KBM-7 (cell line): Measurements from ENCODE around the gene NRG2.

Source experiments
- DNase-seq: peaks from one replicate; pipeline ENCODE4 v3.0.0-alpha.2; 2015
- in situ Hi-C: fragments of 300-500 bp; cut with MboI; formaldehyde crosslinking; loops from 2 replicates; pipeline ENCODE4 v1.14.3; 2020; ENCODE audit warnings: low sequenced_read_pairs, low pct_unique_long_range_greater_than_20kb, mixed read lengths

NRG2 gene

GRCh38 chr5:140042643-140043507, at the start of gene NRG2:
NRG2 (minus strand) TSS chr5:140043299.
- DNase-seq, result peak; percentile 74
- in situ Hi-C loops, result no loop called here

DNA sequence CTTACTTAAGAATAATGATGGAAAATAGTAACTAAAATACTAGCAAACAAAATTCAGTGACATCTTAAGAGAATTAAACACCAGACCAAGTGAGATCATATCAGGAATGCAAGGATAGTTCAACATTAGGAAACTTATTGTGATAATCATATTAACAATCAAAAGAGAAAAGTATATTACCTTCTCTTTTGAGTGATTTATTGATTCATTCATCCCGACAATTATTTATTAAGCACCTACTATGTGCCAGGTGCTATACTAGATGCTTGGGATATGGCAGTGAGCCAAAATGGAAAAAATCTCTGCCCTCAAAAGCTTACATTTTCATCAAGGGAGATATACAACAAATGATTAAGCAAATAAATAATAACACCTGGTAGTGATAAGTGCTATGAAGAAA, 47.2 kb upstream of the NRG2 start:
- in situ Hi-C loops, result no loop called here
- no peak for DNase-seq

DNA sequence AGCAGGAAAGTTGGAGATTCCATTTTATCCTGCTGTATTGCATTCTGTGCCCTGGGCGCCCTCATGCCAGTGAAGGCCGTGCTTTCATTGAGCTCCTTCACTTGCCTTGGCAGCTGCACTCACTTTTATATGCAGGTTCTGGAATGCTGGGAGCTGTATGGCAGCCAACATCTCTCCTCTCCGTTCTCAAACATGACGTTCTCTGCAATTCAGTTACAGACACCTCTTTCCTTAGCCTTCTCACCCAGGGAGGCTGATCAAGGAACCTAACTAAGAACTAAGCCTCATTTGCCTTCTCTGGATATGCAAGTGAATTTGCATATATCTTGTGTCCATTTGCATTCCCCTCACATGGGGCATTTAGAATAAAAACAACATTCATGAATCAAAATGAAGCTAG, 41.4 kb upstream of the NRG2 start:
- in situ Hi-C loops, result no loop called here
- no peak for DNase-seq

GRCh38 chr5:140083650-140084049, 40.6 kb upstream of the NRG2 start:
- in situ Hi-C loops, result no loop called here
- DNase-seq, result no peak

- in situ Hi-C loops, result no loop called here
- no peak for DNase-seq
Observed at GRCh38 chr5:140083120-140083519, 40.0 kb upstream of the NRG2 start.

GRCh38 chr5:140076788-140077187, 33.7 kb upstream of the NRG2 start:
- in situ Hi-C loops, result no loop called here
- no peak for DNase-seq

GRCh38 chr5:140076142-140076541, 33.0 kb upstream of the NRG2 start:
- no peak for DNase-seq
- in situ Hi-C loops, result no loop called here

GRCh38 chr5:140075371-140075770, 32.3 kb upstream of the NRG2 start:
- DNase-seq, result peak; percentile 17
- in situ Hi-C loops, result no loop called here

DNA sequence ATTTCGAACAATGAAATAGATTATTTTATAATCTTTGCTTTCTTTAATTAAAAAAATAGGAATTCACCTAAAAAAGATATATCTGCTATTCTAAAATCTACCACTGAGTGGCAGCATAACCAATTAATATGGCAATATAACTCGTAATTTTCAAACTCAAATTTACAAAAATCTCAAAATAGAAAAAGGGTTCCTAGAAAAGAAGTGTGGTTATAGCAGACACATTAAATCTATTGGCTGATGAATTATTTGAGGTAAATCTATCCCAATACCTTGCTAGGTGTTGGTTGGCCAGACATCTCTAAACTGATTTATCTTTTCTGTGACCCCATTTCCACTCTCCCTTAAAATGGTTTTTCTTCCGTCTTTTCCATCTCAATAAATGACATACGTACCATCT, 30.2 kb upstream of the NRG2 start:
- DNase-seq, result peak; percentile 37
- in situ Hi-C loops, result no loop called here

- in situ Hi-C loops, result no loop called here
- no peak for DNase-seq
Observed at GRCh38 chr5:140072812-140073211, 29.7 kb upstream of the NRG2 start.

GRCh38 chr5:140060816-140061215, 17.7 kb upstream of the NRG2 start:
- in situ Hi-C loops, result no loop called here
- no peak for DNase-seq

GRCh38 chr5:140058212-140058932, 15.3 kb upstream of the NRG2 start:
- no peak for DNase-seq
- in situ Hi-C loops, result no loop called here

- in situ Hi-C loops, result no loop called here
- no peak for DNase-seq
Observed at GRCh38 chr5:140056880-140057279, 13.8 kb upstream of the NRG2 start.

- no peak for DNase-seq
- in situ Hi-C loops, result no loop called here
Observed at GRCh38 chr5:140055152-140055551, 12.1 kb upstream of the NRG2 start.

DNA sequence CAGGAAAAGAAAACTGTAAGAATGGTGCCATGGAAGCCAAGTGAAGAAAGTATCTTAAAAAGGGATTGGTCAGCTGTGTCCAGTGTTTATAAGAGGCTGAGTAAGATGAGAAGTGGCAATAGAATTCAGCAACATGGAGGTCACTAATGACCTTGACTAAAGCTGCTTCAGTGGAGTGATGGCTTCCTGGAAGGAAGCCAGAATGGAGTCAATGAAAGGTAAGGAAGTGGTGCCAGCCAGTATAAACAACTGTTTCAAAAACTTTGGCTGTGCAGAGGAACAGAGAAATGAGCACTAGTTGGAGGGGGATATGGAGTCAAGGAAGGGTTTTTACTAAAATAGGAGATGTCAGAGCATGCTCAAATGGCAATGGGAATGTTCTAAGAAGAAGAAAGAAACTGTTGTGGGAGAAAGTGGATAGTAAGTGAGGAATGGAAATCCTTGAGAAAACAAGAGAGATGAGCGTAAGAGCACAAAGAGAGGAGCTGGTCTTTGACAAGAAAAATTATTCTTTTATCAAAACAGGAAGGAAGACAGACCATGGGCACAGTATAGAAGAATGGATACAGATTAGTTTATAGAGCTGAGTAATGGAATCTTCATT, 11.1 kb upstream of the NRG2 start:
- DNase-seq, result no peak
- in situ Hi-C loops, result no loop called here

DNA sequence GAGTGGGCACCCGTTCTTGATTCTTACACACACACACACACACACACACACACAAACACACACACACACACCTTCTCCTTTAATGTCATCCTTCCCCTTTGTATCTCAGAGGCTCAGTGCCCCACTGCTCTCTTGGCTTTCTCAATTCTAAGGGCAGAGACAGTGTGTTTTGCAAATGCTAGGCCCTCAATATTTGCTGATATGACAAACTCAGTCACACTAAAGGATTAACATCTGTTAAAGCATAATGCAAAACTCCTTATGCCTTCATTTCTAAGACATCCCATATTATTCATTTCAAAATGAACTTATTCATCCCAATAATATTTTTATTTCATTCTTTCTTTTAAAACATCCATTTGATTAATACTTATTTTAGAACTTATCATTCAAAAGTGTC, 8.9 kb upstream of the NRG2 start:
- no peak for DNase-seq
- in situ Hi-C loops, result no loop called here

DNA sequence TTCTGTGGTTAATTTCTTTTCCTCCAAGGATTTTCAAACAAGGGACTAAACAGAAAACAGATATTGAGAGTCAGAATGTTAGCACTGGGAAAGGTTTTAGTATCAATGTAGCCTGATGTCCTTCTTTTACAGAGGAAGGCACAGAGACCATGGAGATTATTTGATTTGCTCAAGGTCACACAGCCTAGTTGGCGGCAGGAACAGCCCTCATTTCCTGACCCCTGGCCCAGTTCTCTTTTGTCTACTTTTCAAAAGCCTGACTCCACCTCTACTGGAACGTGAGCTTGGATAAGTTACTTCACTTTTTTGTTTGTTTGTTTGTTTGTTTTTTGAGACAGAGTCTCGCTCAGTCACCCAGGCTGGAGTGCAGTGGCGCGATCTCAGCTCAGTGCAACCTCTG, 6.6 kb upstream of the NRG2 start:
- no peak for DNase-seq
- in situ Hi-C loops, result no loop called here

- in situ Hi-C loops, result no loop called here
- no peak for DNase-seq
Observed at GRCh38 chr5:140049205-140049604, 6.1 kb upstream of the NRG2 start.

- DNase-seq, result no peak
- in situ Hi-C loops, result no loop called here
Observed at GRCh38 chr5:140044041-140044440, 942 bp upstream of the NRG2 start.

GRCh38 chr5:140043508-140043872, 391 bp upstream of the NRG2 start:
- no peak for DNase-seq
- in situ Hi-C loops, result no loop called here

GRCh38 chr5:140042393-140042642, 781 bp downstream of the NRG2 start:
- DNase-seq, result no peak
- in situ Hi-C loops, result no loop called here
